Lower lobe of right lung (tissue), 2 donors: ENCODE results near the gene TTN. TPM values are rescaled to one million over a fixed set of nuclear protein-coding genes. Genes with fewer than 3 reads are reported as not detected.

ENCODE experiments used
- ATAC-seq, 2 donors: fragments of 200-7000 bp; cut with Tn5 transposase; one replicate each; pipeline ENCODE4 v1.9.1; 2020 to 2022; ENCODE audit warnings: mild to moderate bottlenecking in 2 of 2, moderate library complexity in 2 of 2
- DNase-seq: peaks from one replicate; pipeline ENCODE4 v3.0.0-alpha.2; 2020
- H3K27ac ChIP-seq: fragments of 200-600 bp; one replicate; pipeline ENCODE4 v1.8.0; 2022
- H3K27me3 ChIP-seq: fragments of 200-600 bp; one replicate; pipeline ENCODE4 v1.8.0; 2022; ENCODE audit warnings: low read depth
- H3K36me3 ChIP-seq: fragments of 200-600 bp; one replicate; pipeline ENCODE4 v1.8.0; 2022; ENCODE audit warnings: mild to moderate bottlenecking
- H3K4me1 ChIP-seq: fragments of 200-600 bp; one replicate; pipeline ENCODE4 v1.8.0; 2022
- H3K4me3 ChIP-seq: fragments of 200-600 bp; one replicate; pipeline ENCODE4 v1.8.0; 2022; ENCODE audit warnings: mild to moderate bottlenecking
- H3K9me3 ChIP-seq: fragments of 200-600 bp; one replicate; pipeline ENCODE4 v1.8.0; 2022
- CTCF ChIP-seq: fragments of 200-600 bp; IDR thresholded peaks from one replicate; pipeline ENCODE4 v1.8.0; 2022; ENCODE audit warnings: antibody characterized with exemption, mild to moderate bottlenecking
- intact Hi-C: fragments of 100-400 bp; cut with DNase I; formaldehyde crosslinking; loops from one replicate; pipeline ENCODE4 v1.11.0; 2022
- total RNA-seq: library from RNA; stranded (reverse); fragmentation: NEBNext Ultra II Directional; extraction: Animal tissue kit (Norgen Biotek cat#: 25700); gene quantifications from one replicate; pipeline ENCODE4 v1.2.1, GENCODE V29; 2021
- donor health status: DM: no; HTN: yes; CAD: no; lungs with severe emphysema.

TTN gene
- total RNA-seq, 1 donor from 2014 or later: 40.3 TPM

- no peak overlapping the region for H3K4me3 ChIP-seq
- no peaks in the 10 kb centered on the region for H3K27me3 ChIP-seq
- no peaks in the 10 kb centered on the region for H3K4me1 ChIP-seq
- H3K9me3 ChIP-seq: no peaks in the 10 kb centered on the region
- ATAC-seq (no peak), DNase-seq (no peak)
- H3K36me3 ChIP-seq: no peaks in the 10 kb centered on the region
- intact Hi-C loops: no loop called here
- TF ChIP-seq CTCF: no peak
- H3K27ac ChIP-seq: no peak overlapping the region
Measured at GRCh38 chr2:178811901-178812300, 4.7 kb upstream of the TTN start.

- no peaks in the 10 kb centered on the region for H3K36me3 ChIP-seq
- no peak overlapping the region for H3K27ac ChIP-seq
- intact Hi-C loops: no loop called here
- H3K9me3 ChIP-seq: no peaks in the 10 kb centered on the region
- no peaks in the 10 kb centered on the region for H3K4me1 ChIP-seq
- no peak overlapping the region for H3K4me3 ChIP-seq
- ATAC-seq: no peak
- no peak for DNase-seq
- no peaks in the 10 kb centered on the region for H3K27me3 ChIP-seq
- no peak for TF ChIP-seq CTCF
Measured at GRCh38 chr2:178811045-178811444, 3.8 kb upstream of the TTN start.

DNA sequence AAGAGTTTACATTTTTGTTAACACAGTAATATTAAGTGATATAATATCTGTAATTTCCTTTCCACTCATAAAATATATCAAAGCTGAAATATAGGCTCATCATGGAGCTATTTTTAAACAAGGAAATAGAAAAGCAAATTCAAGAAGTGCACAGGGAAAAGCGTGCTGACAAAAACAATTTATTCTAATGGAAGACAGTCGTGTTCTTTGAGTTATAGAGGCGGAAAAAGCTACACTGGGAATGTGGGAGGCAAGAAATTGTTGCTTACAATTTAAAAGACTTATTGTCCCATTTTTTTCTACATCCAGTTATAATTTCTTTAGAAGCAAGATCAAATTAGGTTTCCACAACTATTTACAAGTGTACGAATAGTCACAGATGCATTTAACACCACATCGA, 3.2 kb upstream of the TTN start:
- ATAC-seq: no peak
- Histone ChIP-seq H3K9me3 (no peaks in the 10 kb centered on the region), H3K27me3 (no peaks in the 10 kb centered on the region), H3K4me1 (no peaks in the 10 kb centered on the region), H3K27ac (no peak overlapping the region), H3K36me3 (no peaks in the 10 kb centered on the region), H3K4me3 (no peak overlapping the region)
- intact Hi-C loops: no loop called here
- no peak for TF ChIP-seq CTCF
- DNase-seq: no peak

DNA sequence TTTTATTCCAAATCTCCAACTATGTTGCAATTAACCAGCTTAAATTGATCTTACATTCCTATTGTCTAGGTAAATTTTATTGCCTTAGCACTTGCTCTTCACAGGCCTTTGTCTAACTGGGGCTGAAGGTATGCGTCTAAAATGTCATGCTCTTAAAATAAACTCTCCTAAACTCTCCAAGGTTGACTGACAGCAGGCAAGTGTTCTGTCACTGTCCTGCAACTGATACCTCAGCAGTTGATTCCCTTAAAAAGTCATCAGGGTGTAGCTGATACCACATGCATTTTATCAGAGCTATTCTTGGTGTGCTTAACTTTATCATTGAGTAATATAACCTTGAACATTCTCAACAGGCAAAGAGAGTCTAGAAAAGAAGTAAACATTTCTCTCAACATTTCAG, 680 bp downstream of the TTN start:
- intact Hi-C loops: no loop called here
- TF ChIP-seq CTCF: no peak
- Histone ChIP-seq H3K27ac (no peak overlapping the region), H3K4me1 (no peaks in the 10 kb centered on the region), H3K27me3 (no peaks in the 10 kb centered on the region), H3K9me3 (no peaks in the 10 kb centered on the region), H3K36me3 (no peaks in the 10 kb centered on the region), H3K4me3 (no peak overlapping the region)
- DNase-seq (no peak), ATAC-seq (no peak)

DNA sequence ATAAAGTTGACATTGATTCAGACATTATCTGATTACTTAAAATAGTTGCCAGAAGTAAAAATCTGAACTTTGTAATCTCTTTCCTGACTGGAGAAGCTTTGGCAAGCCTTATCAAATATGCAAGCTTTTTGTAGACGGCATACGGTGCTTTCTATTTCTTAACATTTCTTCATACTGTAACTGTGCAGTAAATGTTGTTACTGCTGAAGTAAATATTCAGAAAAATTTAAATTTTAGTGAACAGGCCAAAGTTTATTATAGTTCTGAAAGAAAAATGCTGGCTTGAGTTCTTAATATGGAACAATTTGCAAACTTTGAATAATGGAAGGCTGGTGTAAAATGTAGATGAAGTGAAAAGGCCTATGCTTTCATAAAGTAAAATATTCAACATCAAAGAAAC, 1.8 kb downstream of the TTN start:
- no peak overlapping the region for H3K27ac ChIP-seq
- no peak overlapping the region for H3K4me3 ChIP-seq
- ATAC-seq (no peak), DNase-seq (no peak)
- intact Hi-C loops: no loop called here
- H3K27me3 ChIP-seq: no peaks in the 10 kb centered on the region
- H3K36me3 ChIP-seq: no peaks in the 10 kb centered on the region
- no peak for TF ChIP-seq CTCF
- no peaks in the 10 kb centered on the region for H3K9me3 ChIP-seq
- no peaks in the 10 kb centered on the region for H3K4me1 ChIP-seq

- ATAC-seq: no peak
- Histone ChIP-seq H3K27me3 (no peaks in the 10 kb centered on the region), H3K27ac (no peak overlapping the region), H3K9me3 (no peaks in the 10 kb centered on the region), H3K4me1 (no peaks in the 10 kb centered on the region), H3K36me3 (no peaks in the 10 kb centered on the region), H3K4me3 (no peak overlapping the region)
- DNase-seq: no peak
- intact Hi-C loops: no loop called here
- TF ChIP-seq CTCF: peak; percentile 57
Measured at GRCh38 chr2:178804791-178805190, 2.4 kb downstream of the TTN start.
